ENCODE data around the gene EGLN1. TPM values are rescaled to one million over a fixed set of nuclear protein-coding genes. Genes with fewer than 3 reads are reported as not detected.

Gene EGLN1
- total RNA-seq, 2 donors from 2014 or later: 36.6 to 79.1 TPM

DNA sequence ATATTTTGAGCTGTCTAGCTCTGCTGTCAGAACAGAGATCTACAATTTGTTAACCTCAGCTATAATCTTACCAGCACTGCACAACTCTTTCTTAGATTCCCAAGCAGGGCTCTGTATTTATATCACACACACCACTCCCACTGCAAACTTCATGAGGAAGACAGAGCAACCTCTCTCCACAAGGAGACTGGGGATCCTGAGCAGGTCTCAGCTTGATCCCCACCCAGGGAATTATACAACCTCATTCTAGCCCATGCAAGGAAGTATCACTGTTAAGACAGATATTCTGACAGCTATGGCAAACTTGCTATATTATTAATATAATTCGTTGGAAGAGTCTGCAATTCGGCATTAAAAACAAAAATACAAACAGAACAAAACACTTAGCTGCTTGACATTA is 40.4 kb downstream of the EGLN1 start:
- Histone ChIP-seq H3K9me3 (no peaks in the 10 kb centered on the region), H3K27ac (no peak overlapping the region), H3K27me3 (no peaks in the 10 kb centered on the region), H3K4me1 (no peaks in the 10 kb centered on the region), H3K36me3 (no peaks in the 10 kb centered on the region), H3K9ac (ENCODE audit: low read depth in 2 of 2, low read length in 2 of 2) (no peak overlapping the region), H3K4me3 (no peak overlapping the region)
- intact Hi-C loops (cut with DNase I): loop anchor here (2.0 kb wide), 1 partner anchor 43 kb away; the partner anchor contains the start of gene SPRTN
- DNase-seq: no peak
- TF ChIP-seq, protein P1, sequence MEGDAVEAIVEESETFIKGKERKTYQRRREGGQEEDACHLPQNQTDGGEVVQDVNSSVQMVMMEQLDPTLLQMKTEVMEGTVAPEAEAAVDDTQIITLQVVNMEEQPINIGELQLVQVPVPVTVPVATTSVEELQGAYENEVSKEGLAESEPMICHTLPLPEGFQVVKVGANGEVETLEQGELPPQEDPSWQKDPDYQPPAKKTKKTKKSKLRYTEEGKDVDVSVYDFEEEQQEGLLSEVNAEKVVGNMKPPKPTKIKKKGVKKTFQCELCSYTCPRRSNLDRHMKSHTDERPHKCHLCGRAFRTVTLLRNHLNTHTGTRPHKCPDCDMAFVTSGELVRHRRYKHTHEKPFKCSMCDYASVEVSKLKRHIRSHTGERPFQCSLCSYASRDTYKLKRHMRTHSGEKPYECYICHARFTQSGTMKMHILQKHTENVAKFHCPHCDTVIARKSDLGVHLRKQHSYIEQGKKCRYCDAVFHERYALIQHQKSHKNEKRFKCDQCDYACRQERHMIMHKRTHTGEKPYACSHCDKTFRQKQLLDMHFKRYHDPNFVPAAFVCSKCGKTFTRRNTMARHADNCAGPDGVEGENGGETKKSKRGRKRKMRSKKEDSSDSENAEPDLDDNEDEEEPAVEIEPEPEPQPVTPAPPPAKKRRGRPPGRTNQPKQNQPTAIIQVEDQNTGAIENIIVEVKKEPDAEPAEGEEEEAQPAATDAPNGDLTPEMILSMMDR (IDR thresholded peaks at IDR 0.05): no peak

DNA sequence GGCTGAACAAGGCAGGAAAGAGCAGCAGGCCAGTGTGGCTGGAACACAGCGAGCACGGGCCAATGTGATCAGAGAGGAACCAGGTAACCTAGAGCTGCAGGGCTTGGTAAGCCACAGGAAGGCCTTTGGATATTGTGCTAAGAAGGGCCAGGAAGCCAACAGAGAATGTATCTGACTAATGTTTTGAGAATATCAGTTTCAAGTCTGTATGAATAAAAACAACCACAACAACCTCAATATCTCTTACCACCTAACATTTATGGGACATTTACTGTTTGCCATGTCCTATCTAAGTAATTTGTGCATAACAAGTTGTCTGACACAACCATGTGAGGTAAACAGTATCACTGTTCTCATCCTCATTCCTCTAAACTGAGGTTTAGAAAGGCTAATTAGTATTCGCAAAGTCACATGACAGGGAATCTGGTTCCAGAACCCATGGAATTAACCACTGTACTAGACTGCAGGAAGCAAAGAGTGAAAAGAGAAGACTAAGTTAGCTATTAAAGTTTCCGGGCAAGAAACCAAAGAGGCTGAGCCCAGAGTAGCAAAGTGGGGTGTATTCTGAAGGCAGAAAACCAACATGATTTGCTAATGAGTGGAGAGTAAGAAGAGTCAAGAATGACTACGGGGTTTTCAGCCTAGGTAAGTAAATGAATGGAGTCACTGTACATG is 45.1 kb downstream of the EGLN1 start:
- Histone ChIP-seq H3K9ac (ENCODE audit: low read depth in 2 of 2, low read length in 2 of 2) (no peak overlapping the region), H3K27ac (no peak overlapping the region)

DNA sequence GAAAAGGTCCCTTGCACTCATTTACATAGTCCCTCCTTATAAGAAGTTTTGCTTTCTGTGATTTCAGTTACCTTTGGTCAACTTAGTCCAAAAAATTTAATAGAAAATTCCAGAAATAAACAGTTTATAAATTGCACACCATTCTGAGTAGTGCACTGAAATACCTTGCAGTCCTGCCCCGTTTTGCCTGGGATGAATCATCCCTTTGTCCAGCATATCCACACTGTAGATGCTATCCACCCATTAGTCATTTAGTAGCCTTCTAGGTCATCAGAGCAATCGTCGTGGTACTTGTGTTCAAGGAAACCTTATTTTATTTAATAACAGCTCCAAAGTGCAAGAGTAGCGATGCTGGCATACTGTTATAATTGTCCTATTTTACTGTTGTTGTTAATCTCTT is 46.0 kb downstream of the EGLN1 start:
- no peak for DNase-seq
- intact Hi-C loops (cut with DNase I): no loop called here
- Histone ChIP-seq H3K4me1 (no peaks in the 10 kb centered on the region), H3K27ac (no peak overlapping the region), H3K9ac (ENCODE audit: low read depth in 2 of 2, low read length in 2 of 2) (no peak overlapping the region), H3K27me3 (no peaks in the 10 kb centered on the region), H3K4me3 (no peak overlapping the region), H3K36me3 (no peaks in the 10 kb centered on the region), H3K9me3 (no peaks in the 10 kb centered on the region)
- TF ChIP-seq, protein P1 (IDR thresholded peaks at IDR 0.05): no peak

More for the DNA sequence above, 45.1 kb downstream of the EGLN1 start:
- DNase-seq: no peak
- TF ChIP-seq, protein P1 (IDR thresholded peaks at IDR 0.05): no peak
- intact Hi-C loops (cut with DNase I): no loop called here
- Histone ChIP-seq H3K4me1 (no peaks in the 10 kb centered on the region), H3K36me3 (no peaks in the 10 kb centered on the region), H3K4me3 (no peak overlapping the region), H3K9me3 (no peaks in the 10 kb centered on the region), H3K27me3 (no peaks in the 10 kb centered on the region)

DNA sequence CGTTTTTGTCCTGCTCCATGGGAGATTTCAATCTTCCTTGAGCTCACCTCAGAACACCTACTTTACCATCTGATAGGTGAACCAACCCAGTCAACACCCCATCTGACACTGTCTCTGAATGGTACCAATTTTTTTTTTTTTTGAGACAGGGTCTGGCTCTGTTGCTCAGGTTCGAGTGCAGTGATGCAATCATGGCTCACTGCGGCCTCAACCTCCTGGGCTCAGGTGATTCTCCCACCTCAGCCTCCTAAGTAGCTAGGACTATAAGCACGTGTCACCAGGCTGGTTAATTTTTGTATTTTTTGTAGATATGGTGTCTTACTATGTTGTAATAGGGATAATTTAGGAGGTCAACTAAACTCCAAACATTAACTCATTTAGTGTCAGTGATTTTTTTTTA is 47.7 kb downstream of the EGLN1 start:
- Histone ChIP-seq H3K36me3 (no peaks in the 10 kb centered on the region), H3K27me3 (no peaks in the 10 kb centered on the region), H3K27ac (no peak overlapping the region), H3K9me3 (no peaks in the 10 kb centered on the region), H3K4me3 (no peak overlapping the region), H3K9ac (ENCODE audit: low read depth in 2 of 2, low read length in 2 of 2) (no peak overlapping the region), H3K4me1 (no peaks in the 10 kb centered on the region)
- TF ChIP-seq, protein P1 (IDR thresholded peaks at IDR 0.05): no peak
- intact Hi-C loops (cut with DNase I): no loop called here
- no peak for DNase-seq

DNA sequence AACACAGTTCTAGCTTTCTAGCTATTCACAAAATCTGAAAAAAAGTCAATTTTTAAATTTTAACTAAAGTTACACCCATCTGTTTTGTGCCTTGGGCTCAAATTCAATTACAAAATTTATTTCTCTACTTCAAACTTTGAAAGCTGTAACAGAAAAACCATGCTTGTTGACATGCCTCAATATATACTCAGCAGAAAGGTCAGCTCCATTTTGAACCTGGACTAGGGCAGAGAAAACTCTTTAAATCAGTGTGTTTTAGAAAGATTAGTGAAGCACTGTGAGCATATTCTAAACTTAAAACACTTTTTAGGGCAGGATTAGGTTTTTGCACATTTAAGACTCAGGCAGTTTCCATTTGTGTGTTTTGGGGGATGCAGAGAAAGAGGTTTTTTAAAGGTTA is 49.6 kb downstream of the EGLN1 start:
- Histone ChIP-seq H3K27ac (no peak overlapping the region), H3K4me3 (no peak overlapping the region), H3K9me3 (no peaks in the 10 kb centered on the region), H3K4me1 (no peaks in the 10 kb centered on the region), H3K27me3 (no peaks in the 10 kb centered on the region), H3K36me3 (no peaks in the 10 kb centered on the region), H3K9ac (ENCODE audit: low read depth in 2 of 2, low read length in 2 of 2) (no peak overlapping the region)
- TF ChIP-seq, protein P1 (IDR thresholded peaks at IDR 0.05): no peak
- intact Hi-C loops (cut with DNase I): no loop called here
- DNase-seq: no peak
